Lower leg skin (tissue), 4 donors: ENCODE data around the gene DCLK2. TPM values are rescaled to one million over a fixed set of nuclear protein-coding genes. Genes with fewer than 3 reads are reported as not detected.

Source experiments
- DNase-seq, 2 donors: peaks; one replicate each; pipeline ENCODE4 v3.0.0-alpha.2; 2019; ENCODE audit warnings: low spot score in 2 of 2
- H3K4me3 ChIP-seq: fragments of 200-600 bp; sonication (generic); 2 replicates; pipeline ENCODE4 v1.5.1; 2017; ENCODE audit warnings: mild to moderate bottlenecking, low read depth; ENCODE audit not compliant: poor library complexity, severe bottlenecking
- CTCF ChIP-seq, 3 donors: fragments of 450-650 bp; IDR thresholded peaks; one replicate each; pipeline ENCODE4 v1.5.1; 2016; ENCODE audit warnings: antibody characterized with exemption in 3 of 3, mild to moderate bottlenecking in 3 of 3, moderate library complexity in 2 of 3
- POLR2A ChIP-seq, 2 donors: fragments of 450-650 bp; IDR thresholded peaks; one replicate each; pipeline ENCODE4 v1.6.1; 2016 to 2017; ENCODE audit warnings: antibody characterized with exemption in 2 of 2, mild to moderate bottlenecking in 1 of 2, moderate library complexity in 1 of 2
- WGBS, 2 donors: methylation state at CpG; one replicate each; pipeline ENCODE4 v1.1.5; 2018; 5-methylcytosine and 5-hydroxymethylcytosine counted together
- intact Hi-C: fragments of 100-400 bp; cut with DNase I; formaldehyde crosslinking; loops from one replicate; pipeline ENCODE4 v1.15.0; 2023; ENCODE audit warnings: low total_unique reads
- total RNA-seq, 4 donors: library from RNA; depleted of rRNA; stranded (reverse); fragments of >200 nt; gene quantifications; one replicate each; pipeline ENCODE4 v1.1.0, GENCODE V29; 2016

Gene DCLK2
- total RNA-seq, 4 donors from 2014 or later: 0.59 to 2.3 (median 1.5) TPM

- intact Hi-C loops: no loop called here
- H3K4me3 ChIP-seq: no peak overlapping the region
- TF ChIP-seq CTCF (IDR thresholded peaks at IDR 0.05): no peak
- TF ChIP-seq POLR2A (IDR thresholded peaks at IDR 0.05): no peak
- DNase-seq: no peak
Measured at GRCh38 chr4:150164055-150164454, 85.8 kb downstream of the DCLK2 start.

DNA sequence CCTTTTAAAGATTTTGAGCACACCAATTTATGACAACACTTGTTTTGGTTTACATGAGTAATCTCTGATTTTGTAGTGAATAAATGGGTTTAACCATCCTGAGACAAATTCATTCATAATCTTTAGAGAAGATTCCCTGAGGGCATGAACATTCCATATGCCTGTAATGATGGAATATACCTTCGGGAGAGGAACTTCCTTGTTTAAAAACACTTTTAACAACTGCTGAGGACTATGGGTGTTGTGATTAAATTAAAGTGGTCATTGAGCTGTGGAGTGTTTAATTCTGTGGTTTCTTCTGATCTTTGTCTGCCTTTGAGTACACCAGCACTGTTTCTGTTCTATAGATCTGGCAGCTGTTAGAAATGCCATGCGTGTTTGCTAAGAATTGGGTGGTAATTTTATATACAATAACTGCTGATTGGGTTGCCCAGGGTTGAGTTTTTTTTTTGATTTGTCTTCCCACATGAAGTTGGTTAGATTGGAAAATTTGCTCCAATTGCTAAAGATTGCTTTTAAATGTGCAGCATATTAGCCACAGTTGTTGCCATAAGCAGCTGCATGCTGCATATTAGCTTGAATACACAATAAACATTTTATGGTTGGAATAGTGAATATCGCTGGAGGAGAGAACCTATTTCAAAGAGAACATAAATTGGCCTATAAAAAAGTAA lies 86.8 kb downstream of the DCLK2 start:
- 67 to 68% methylated on average over 3 of the region's 3 CpGs for WGBS, 2 donors
- no peak overlapping the region for H3K4me3 ChIP-seq
- no peak for TF ChIP-seq POLR2A (IDR thresholded peaks at IDR 0.05)
- no peak for TF ChIP-seq CTCF (IDR thresholded peaks at IDR 0.05)
- intact Hi-C loops: no loop called here
- no peak for DNase-seq

GRCh38 chr4:150167054-150167453 lies 88.8 kb downstream of the DCLK2 start:
- 58 to 77% methylated on average over 2 of the region's 2 CpGs for WGBS, 2 donors
- DNase-seq: no peak
- intact Hi-C loops: no loop called here
- no peak overlapping the region for H3K4me3 ChIP-seq
- TF ChIP-seq CTCF (IDR thresholded peaks at IDR 0.05): no peak
- TF ChIP-seq POLR2A (IDR thresholded peaks at IDR 0.05): no peak

GRCh38 chr4:150173432-150173861 lies 95.2 kb downstream of the DCLK2 start:
- DNase-seq: no peak

GRCh38 chr4:150173982-150174398 lies 95.7 kb downstream of the DCLK2 start:
- WGBS, 2 donors: 84 to 86% methylated on average over 5 of the region's 5 CpGs
- no peak for DNase-seq
- intact Hi-C loops: no loop called here
- H3K4me3 ChIP-seq: no peak overlapping the region
- TF ChIP-seq CTCF (IDR thresholded peaks at IDR 0.05) (no peak), POLR2A (IDR thresholded peaks at IDR 0.05) (no peak)

More at GRCh38 chr4:150173432-150173861, 95.2 kb downstream of the DCLK2 start:
- H3K4me3 ChIP-seq: no peak overlapping the region
- 82 to 83% methylated on average over 1 of the region's 1 CpG for WGBS, 2 donors
- TF ChIP-seq POLR2A (IDR thresholded peaks at IDR 0.05) (no peak), CTCF (IDR thresholded peaks at IDR 0.05) (no peak)
- intact Hi-C loops: no loop called here

DNA sequence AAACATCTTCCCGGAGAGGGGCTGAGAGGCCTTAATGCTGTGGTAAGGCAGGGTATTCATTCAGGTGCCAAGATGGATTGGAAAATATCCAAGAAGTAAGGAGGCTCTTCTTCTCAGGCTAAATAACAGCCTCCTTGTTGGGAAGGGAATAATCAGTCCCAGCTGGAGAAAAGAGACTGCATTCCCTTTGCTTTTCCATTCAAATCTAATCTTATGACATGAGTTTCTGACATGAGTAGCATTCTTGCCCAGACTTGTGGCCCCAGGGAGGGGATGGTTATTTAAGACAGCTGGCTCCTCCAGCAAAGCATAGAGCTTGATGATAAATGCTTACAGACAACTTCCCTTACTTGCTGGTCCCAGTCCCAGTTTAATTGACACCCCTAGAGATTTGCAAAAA lies 98.3 kb downstream of the DCLK2 start:
- WGBS, 2 donors: 14 to 21% methylated on average over 1 of the region's 1 CpG
- H3K4me3 ChIP-seq: no peak overlapping the region
- intact Hi-C loops: no loop called here
- no peak for TF ChIP-seq POLR2A (IDR thresholded peaks at IDR 0.05)
- no peak for TF ChIP-seq CTCF (IDR thresholded peaks at IDR 0.05)
- no peak for DNase-seq
